GM18499 (cell line): Measurements from ENCODE around the gene CHL1.

Experiments
- ATAC-seq: cut with Tn5 transposase; IDR thresholded peaks from one replicate; pipeline ENCODE4 v1.9.1; 2021; ENCODE audit warnings: moderate number of reproducible peaks; ENCODE audit not compliant: insufficient read depth, unreplicated experiment

Gene CHL1

DNA sequence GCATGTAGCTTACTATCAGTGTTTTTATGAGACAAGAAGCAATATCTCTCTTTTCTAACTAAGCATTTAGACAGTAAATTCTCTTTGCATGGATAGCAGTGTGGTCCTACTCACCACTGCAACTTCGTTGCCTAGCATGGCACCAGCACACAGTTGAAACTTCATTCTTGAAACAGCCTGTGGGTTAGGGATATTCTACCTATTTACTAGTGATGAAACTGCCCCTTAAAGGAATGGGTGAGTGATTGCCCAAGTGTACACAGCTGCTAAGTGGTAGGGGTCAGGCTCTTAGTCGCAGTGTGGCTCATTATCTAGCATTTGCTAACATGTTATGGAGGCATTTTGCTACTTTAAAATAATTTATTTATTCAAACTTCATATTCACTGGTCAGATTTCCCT lies 78.4 kb downstream of the CHL1 start:
- no peak for ATAC-seq

GRCh38 chr3:277873-278272 lies 81.3 kb downstream of the CHL1 start:
- no peak for ATAC-seq

GRCh38 chr3:278300-279064 lies 81.9 kb downstream of the CHL1 start:
- peak; percentile 72 for ATAC-seq

- ATAC-seq: no peak
Measured at GRCh38 chr3:279325-279724, 82.8 kb downstream of the CHL1 start.

DNA sequence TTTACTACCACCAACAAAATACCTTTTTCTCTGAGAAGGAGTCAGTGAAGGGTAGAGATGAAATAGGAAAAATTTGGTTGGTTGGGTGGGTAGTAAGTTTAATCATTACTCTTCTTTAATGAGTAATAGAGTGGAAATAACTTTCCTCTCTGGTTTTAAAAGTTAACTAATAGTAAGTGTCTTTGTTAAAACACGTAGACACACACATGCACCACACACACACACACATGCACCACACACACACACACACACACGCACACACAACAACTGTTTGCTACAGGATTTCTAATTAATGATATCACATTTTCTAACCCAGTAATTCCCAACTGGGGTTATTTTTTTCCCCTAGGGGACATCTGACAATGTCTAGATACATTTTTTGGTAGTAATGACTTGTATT lies 84.1 kb downstream of the CHL1 start:
- no peak for ATAC-seq

DNA sequence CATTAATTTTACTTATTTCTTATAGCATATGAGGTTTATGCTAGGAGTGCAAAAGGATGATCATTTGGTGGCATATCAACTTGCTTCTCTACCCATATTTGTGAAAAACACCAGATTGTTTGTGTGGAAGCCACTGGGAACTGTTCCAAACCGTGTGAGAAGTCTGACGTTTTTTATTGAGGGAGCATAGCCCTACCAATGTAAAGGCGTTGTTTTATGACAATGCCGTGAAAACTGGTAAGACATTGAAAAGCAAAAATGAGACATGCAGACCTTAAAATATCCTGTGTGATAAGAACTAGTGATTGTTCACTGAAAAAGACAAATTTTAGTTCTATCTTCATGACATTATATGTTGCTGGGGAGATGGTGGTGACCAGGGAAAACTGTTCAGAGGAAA lies 87.8 kb downstream of the CHL1 start:
- ATAC-seq: no peak

DNA sequence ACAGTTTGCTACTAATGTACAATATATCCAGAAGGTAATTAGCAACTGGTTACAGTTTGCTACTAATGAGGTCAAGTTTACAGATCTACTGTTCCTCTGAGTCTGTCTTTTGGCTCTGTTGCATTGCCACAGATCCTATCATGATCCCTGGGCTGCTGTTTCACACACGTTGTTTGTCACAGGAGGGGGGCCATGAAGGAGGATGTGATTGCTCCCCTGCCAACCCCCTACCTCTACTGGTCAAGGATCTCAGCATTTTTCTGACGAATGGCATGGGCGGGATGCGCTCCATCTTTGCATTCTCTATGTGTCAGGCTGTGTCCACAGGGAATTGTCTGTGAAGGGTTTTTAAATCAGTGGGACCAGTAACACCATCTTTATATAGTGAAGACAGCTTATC lies 91.9 kb downstream of the CHL1 start:
- ATAC-seq: no peak

- no peak for ATAC-seq
Measured at GRCh38 chr3:291028-291427, 94.5 kb downstream of the CHL1 start.

DNA sequence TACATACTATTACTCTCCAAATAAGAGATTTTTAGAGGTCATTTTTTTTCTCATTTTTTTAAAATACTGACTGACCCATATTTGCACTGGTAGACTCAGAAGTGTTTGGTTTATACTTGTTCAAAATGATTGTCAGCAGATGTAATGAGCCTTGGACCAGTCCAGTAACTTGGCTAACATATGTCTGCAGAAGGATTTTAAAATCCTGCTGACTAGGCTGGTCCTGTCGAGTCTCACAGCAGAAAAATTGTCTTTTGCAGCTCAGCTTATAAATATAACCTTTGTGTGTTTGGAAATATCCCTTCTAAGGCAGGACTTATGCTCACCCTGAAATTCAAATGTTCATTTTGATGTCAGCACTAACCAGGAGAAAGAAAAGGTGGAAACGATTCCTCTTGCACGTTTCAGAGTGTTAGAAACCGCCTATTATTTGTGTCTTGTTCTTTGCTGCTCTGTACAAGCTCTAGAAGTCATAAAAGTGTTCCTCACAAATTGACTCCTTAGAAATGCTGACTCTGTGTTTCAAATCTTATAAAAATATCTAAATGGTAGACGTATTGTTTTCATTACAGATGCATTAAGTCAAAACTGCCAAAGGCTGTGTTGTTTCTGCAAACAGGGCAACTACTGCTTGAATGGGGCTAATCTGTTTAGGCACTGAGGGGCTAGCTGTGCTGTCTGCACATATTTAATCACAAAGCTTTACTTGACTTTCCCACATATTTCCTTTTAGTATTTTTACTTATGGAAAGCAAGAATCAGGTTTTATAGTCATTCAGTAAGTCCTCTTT lies 95.3 kb downstream of the CHL1 start:
- ATAC-seq: no peak

DNA sequence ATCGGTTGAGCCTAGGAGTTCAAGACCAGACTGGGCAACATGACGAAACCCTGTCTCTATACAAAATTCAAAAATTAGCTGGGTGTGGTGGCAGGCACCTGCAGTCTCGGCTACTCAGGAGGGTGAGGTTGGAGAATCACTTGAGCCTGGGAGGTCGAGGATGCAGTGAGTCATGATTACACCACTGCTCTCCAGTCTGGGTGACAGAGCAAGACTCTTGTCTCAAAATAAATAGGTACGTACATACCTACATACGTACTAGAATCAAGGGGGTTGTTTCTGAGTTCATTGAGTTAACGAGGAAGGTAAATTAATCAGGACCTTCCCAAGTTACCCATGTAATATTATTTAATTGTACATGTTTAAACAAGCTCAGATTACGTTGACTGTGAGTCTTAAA lies 97.5 kb downstream of the CHL1 start:
- ATAC-seq: no peak

- no peak for ATAC-seq
Measured at GRCh38 chr3:294581-294980, 98.0 kb downstream of the CHL1 start.

DNA sequence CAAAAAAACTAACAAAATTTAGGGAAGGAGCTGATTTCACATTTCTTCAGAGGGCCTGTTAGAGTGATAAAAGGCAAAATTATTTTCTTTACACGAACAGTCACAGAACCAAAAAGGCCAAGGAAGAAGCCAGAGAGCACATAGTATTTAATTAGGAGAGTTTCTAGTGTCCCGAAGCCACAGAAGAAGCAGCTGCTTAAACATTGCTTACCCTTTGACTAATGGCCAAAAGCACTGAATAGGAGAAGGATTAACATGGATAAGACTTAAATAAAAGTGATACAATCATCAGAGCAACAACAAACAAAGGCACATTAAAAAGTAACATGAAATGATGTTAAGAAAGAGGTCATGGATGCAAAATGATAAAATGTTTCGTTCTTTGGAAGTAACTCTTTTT lies 98.6 kb downstream of the CHL1 start:
- no peak for ATAC-seq

DNA sequence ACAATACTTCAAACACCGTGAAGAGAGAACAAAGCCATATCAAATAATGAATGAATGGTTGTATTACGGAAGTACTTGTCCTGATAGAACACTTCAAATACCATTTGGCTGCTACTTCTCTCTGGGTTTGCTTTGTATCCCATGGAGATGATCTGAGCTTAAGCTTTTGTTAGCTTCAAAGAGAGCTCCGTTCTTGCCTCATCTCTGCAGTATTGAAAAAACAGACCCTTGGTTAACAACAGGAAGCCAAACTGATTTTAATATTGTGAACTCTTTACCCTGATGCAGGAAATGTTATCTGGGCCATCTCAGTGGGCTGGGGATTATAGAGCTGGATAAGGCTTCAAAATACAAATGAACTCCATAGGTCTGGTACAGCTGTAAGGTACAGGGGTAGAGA lies 101.0 kb downstream of the CHL1 start:
- ATAC-seq: no peak

- no peak for ATAC-seq
Measured at GRCh38 chr3:299590-300301, 103.2 kb downstream of the CHL1 start.

DNA sequence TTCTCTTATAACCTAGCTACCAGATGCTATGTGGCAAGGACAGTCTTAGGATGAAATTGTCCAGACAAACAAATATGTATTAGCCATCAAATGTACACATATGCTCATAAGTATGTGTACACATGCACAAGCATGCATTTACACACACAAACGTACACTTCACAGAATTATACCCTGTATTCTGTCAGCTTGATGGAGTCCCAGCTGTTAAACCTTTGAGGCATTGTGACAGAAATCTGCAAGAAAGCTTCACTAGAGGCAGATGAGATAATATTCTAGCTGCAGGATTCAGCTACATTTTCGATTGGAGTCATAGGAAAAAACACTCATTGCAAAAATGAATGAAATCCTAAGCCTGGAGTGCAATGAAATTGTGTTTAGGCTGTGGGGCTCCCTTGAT lies 110.6 kb downstream of the CHL1 start:
- ATAC-seq: no peak

GRCh38 chr3:308597-309321 lies 112.2 kb downstream of the CHL1 start:
- ATAC-seq: no peak

GRCh38 chr3:312160-312733 lies 115.7 kb downstream of the CHL1 start:
- ATAC-seq: no peak

- no peak for ATAC-seq
Measured at GRCh38 chr3:312911-313310, 116.3 kb downstream of the CHL1 start.

GRCh38 chr3:317012-317411 lies 120.4 kb downstream of the CHL1 start:
- ATAC-seq: no peak

- no peak for ATAC-seq
Measured at GRCh38 chr3:318903-319302, 122.3 kb downstream of the CHL1 start.
